Germinal center (tissue), 1 donor: ENCODE measurements around the gene SH3GL1.

Experiments used
- DNase-seq: peaks from one replicate; pipeline ENCODE4 v3.0.0; 2012; ENCODE audit warnings: mixed read lengths, low spot score

Gene SH3GL1

DNA sequence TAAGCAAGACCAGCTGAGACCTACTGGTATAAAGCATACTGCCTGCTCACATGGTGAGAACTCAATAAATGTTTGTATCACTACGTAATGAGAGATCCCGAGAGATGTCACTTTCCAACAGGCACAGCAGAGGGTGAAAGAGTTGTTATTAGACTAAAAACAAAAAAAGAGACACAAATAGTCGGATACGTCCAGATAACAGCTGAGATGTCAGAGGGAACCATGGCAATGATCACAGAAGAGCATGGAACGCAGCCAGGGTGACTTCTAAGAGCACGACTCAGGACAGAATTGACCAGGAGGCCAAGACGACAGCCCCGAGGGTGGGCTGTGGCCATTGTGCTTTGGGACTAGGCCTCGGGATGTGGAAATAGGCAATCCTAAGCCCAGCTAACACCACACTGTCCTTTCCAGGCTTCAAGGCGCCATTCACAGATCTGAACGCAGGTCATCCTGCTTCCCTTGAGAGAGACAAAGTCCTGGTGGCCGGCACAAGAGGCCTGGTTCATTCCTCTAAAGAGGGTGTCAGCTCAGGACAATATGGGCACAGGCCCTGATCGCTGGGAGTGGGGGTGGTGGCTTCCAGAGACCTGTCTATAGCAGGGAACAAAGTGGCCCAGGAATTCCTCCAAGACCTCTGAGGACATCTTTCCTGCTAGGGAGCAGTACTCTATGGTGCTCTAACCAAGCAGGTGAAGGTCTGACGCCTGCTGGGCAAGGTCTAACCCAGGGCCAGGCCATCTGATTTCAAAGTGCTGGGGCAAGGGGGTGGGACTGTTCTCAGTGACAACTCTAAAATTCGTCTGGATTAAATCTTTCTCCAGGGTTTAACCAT lies 3.2 kb downstream of the SH3GL1 start:
- no peak for DNase-seq

DNA sequence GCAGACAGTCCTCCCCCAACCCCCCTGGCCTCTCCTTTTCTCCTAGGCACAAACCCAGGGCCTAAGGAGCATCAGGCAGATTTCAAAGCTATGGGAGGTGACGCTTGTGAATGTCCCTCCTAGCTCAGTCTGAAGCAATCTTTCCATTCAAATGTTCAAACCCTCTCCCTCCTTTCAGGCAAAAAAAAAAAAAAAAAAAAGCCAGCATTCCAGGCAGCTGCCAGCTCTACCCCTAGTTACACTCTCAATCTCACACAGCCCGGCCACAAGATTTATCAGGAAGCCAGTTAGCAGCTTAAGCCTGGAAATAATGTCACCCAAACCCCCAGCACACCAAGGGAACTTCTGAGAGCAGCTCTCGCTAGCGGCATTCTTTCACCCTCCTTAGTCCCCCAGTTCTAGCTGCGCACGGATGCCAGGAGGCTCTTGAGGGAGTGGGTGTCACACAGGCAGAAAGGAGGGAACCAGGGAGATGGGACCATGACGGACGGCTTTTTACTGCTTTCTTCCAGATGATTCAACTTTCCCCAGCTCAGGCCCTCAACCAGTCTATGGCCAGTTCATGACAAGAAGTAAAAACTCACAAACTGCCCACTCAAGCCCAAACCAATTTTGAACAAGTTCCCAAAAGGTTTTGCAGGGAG lies 6.3 kb downstream of the SH3GL1 start:
- no peak for DNase-seq

DNA sequence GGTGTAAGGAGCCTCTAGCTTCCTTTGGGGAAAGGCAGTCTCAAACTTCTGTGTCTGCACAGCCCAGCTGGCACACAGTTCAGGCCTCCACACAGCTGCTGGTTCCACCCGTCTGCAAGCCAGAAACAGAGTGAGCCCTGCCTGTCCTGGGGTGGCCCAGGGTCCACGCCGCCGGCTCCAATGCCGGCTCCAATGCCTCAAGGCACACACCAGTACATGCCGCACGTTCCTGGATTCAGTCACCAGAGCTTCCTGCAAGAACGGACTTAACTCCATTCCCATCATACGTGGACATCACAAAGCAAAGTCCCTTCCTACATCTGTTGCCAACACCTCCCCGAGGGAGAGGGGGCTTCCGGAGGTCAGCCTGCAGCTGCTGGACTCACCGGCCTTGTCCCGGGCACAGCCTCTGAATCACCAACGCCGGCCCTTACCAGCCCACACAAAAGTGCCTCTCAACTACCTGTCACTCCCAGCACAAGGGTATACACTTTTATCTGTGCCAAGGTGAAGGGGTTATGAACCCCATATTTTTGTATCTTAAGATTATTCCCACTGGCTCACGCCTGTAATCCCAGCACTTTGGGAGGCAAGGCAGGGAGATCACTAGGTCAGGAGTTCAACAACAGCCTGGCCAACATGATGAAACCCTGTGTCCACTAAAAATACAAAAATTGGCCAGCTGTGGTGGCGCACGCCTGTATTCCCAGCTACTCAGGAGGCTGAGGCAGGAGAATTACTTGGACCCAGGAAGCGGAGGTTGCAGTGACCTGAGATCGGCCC lies 8.5 kb downstream of the SH3GL1 start:
- no peak for DNase-seq

DNA sequence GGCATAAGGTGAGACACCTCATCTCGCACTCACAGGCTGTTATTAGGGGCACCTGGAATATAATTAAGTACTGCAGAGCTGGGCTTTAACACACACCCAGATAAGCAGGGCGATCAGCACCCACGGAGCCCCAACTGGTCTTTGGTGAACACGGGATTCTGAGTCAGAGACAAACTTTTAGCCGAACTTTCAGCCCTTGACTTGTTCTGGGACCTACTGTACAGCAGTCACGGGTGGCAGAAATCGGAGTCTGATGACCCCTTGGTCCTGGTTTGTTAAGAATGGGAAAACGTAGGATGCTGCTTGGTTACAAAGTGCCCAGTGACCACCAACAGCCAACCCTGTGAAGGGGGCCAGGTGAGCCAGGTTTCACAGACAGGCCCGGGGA lies 9.0 kb downstream of the SH3GL1 start:
- no peak for DNase-seq

DNA sequence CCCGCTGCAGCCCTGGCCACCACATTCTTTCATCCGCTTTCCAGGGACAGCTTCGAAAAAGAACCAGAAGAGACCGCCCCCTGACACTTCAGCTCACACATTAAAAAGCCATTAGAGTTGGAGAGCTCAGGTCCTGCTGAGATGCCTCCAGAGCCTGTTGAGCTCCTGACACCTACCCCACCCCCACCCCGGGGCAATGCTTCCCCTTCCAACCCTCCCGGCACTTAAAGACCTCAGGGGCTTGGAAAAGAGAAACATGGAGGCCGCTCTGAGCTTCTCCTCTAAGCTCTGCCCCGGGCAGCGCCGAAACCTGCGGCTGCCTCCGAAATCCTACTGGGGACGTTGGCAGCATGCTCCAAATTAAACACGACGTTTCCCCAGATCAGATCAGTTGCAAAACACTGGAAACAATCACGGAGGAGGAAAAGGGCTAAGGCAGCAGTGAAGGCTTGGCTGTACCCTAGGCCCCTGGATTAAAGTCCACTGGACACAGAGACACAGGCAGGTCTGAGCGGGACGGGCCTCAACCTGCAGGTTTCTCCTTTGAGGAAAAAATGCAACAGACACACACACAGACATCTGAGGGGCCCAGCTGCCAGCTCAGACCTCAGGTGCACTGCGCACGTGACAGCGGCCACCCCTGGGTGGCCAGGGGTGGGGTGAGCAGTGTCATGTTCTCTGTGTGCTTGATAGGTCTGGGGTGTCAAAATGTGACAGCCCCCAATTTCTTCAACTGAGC lies 9.6 kb downstream of the SH3GL1 start:
- DNase-seq = no peak

DNA sequence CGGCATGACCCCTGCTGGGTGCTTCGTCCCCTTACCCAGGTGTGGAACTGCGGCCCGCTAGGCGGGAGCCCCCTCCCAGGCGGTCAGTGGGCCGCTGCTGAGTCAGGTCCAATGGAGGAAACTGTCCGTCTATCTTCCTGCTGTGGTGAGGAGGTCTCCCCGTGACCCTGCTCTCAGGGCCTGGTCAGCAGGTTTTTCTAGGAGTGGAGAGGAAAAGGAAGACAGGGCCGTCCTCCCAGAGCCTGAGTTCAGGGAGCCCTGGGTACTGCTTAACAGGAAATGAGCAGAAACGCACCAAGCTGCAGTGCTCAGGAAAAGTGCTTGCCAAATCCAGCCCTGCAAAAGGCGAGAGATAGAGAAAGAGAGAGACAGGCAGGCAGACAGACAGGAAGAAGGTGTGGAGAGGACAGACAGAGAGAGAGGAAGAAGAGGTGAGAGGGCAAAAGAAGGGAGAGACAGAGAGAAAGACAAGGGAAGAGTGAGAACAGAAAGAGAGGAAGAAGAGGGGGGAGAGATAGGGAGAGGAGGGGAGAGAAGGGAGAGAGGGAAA lies 10.3 kb downstream of the SH3GL1 start:
- DNase-seq = no peak

DNA sequence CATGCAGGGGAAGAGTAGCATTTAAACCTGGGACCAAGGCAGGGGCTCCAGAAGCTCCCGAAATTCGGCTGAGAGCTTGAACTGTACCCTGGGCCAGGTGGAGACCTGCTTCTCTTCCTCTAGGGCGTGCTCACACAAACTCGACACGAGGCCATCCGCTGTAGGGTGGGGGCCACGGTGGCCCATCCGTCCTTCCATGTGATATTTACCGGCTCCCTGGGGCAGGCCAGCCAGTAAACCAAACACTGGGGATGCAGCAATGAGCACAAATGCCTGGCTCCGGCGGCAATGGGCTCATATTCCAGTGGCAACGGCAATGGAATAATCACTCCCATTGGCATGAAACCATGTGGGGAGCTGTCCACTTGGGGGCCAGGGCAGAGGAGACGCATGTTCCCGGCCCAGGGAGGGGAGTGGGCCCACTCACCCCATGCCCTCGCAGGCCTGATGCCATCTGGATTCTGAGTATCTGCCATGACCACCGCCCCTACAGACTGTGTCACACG lies 10.8 kb downstream of the SH3GL1 start:
- no peak for DNase-seq

DNA sequence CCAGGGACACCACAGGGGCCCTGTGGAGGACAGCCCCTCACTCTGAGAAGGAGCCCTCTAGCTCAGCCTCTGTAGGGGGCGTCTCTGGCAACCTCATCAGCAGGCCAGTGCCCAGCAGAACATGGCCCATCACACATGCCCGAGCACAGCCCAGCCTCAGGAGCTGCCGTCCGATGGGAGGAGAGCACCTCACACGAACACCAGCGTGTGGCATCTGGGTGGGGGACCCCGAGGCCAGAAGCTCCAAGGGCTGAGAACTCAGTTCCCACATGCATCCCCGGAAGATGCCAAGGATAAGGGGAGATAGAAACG lies 11.3 kb downstream of the SH3GL1 start:
- no peak for DNase-seq

DNA sequence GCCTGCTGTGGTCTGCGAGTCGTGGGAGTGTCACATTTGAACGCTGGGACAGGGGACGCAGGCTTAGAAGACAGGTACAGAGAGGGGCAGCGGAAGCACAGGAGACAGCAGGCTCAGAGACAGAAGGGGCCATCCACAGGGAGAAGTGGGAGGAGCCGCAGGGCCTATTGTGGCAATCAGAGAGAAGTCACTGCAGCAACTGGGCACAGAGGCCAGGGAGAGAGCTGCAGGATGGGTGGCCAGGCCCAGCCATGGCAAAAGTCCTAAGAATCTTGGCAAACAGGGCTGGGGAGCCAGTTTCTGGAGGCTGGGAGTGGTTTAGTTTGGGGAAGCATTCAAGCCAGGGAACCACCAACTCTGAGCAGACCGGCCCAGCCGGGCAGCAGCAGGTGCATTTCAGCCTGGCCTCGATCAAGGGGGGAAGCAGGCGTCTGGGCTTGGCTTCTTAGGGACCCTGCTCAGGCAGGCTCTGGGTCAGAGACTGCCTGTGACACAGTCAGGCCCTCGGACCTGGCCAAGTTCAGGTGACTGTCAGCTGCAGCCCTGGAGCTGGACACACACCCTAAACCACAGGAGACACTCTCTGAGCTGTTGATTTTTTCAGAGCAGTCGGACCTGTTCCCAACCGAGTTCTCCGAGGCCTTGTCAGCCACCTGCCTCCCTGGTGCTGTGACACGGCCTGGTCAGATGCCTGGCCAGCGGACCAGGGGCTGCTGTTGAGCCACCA lies 11.8 kb downstream of the SH3GL1 start:
- DNase-seq = no peak

DNA sequence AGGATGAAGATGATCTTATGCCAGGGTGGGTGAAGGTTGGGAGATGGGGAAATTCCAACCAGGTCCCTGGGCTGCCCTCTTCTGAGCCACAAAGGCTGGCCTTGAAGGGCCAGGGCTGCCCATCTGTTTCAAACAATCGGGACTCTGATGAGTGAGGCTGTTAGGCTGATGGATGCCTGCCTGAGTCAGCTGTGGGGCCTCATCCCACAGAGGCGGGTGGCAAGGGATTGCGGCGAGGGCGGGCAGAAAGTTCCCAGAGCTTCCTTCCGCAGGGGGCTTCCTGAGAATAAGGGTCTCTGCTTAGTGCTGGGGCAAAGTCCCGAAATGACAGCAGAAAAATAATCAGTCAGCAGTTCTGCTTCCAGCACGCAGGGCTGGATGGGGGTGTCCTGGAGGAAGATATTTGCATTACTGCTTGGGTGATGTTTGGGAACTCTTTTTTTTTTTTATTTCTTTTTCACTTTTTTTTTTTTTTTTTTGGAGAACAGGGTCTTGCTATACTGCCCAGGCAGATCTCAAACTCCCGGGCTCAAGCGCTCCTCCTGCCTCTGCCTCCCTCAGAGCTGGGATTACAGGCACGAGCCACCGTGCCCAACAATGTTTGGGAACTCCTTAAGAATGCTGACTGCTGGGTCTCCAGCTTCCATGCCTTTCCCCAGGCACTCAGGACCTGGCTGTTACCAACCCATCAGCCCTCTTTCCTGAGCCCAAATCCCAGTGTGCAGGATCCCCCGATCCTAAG lies 14.1 kb downstream of the SH3GL1 start:
- no peak for DNase-seq

DNA sequence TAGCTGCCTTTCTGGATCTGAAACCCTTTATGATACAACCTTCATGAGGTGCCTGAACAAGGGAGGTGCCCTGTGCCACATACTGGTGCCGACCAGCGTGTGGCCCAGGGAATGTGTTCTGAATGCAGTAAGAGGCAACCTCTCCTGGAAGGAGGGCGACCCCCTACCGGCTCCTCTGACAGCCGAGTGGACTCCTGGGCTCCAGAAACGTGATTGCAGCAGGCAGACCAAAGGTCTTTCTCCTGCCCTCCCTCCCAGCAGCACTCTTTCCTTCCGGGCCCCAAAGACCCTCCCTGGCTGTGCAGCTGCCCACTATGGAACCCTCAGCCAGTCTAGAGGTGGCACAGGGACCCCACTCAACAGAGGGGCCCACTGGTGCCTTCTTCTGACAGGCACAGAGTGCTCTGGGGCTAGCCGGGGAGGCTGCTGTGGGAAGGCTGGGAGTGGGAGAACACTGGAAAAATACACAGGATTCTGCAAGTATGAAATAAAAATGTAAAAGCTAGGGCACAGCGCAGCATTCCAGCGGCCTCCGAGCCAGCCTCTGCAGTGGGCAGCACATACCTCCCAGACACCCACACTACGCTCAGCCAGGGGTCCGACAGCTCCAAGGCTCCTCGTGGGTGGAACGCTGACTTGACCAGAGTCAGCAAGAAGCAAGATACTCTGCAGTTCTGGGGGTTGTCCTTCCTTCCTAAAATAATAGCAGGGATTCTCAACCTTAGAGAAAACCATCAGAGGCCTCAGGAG lies 14.9 kb downstream of the SH3GL1 start:
- DNase-seq = no peak

DNA sequence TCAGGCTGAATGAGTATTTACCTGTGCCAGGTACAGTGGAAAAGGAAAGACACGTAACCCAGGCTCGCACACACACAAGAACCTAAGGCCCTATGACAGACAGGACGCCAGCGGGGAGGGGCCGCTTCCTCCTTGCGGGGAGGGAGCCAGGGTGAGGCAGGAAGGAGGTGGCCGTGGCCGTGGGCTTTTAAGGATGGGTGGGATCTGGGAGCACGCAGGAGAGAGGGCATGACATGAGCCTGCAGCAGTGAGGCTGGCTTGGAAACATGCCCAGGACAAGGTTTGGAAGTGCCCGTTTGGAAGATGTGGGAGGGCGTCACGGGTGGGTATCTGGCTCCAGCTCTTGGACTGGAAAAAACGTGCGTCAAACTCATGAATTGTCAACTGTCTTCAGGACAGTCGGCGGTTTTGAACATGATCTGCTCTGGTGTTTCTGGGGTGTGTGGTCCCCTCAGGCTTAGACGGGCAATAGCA lies 20.1 kb downstream of the SH3GL1 start:
- DNase-seq = peak; percentile 43

DNA sequence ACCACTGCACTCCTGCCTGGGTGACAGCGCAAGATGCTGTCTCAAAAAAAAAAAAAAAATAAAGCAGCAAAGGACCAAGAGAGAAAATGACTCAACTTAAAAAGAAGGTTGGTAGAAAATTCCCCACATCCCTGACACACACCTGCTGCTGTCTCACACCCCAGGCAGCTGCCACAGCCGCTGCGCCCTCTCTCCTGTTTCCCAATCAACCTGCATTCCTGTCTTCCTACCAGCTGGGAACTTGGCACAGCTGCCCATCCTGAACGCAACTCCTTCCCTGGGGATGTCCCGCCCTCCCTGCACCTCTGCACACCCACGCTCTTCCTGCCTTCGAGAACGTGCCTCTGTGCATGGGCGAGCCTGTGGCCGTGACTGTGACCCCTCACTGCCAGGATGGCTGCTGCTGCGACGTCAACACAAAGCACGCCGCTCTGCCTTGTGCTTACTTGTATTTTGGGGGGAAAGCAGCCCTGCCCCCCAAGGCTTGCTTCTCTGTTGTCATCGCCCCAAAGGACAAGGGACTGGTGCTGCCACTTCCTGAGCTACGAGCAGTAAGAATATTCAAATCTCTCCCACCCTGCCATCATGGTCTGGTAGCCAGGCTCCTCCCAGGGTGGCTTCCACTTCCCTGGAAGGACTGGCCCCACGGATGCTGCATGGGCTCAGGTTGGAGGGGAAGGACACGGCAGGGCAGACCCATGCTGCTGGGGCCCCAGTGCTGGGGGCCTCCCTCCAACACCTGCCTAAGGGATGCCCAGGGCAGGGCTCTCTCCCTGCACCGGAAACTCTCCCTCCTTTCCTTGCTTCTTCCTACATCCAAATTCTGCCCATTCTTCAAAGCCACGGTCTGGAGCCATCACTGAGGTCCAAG lies 20.7 kb downstream of the SH3GL1 start:
- DNase-seq = peak; percentile 41

DNA sequence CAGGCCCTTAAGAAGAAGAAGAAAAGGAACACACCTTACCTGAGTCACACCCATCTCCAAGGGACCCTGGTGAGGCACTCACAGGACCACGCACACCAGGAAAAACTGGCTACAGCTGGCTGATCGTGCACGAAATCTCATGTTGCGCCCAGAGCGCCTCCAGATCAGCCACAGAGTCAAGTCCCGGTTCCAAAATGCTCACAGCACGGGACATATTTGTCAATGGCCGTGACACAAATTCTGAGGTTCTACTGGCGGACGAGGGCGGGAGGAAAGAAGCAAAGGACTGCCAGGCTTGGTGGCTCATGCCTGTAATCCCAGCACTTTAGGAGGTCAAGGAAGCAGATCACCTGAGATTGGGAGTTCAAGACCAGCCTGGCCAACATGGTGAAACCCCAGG lies 21.5 kb downstream of the SH3GL1 start:
- DNase-seq = no peak

DNA sequence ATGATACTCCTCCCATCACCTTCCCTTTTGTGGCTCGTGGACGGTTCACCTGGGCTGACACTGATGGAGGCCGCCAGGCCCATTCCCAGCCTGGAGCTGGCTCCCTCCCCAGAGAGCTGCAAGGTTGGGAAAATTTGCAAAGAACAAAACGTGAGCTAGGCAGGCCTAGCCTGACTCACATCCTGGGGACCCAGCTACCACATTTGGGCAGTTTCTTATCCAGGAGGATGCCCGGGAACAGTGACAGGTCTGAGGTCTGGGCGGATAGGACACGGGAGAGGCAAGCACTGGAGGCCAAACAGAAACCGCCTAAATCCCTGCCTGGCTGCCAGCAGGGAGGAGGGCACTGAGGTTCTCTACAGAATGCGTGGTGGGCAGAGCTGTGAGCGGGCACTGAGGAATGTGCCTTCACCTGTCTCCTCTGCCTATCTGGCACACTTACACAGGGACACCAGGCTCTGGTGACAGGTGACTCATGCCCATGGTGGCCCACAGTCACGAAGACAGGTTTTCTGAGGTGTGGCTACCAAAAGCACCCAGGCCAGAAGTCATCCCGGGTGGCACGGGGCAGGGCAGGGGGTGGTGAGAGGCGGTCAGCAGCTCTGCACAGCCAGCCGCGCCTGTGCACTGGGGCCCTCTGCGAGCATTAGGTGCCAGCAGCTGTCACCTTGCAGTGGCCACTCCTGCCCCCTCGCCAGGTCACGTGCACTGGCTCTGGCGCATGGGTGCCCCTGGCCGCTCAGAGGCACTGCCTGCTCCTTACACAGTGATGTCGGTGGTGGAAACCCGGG lies 23.2 kb downstream of the SH3GL1 start:
- no peak for DNase-seq

DNA sequence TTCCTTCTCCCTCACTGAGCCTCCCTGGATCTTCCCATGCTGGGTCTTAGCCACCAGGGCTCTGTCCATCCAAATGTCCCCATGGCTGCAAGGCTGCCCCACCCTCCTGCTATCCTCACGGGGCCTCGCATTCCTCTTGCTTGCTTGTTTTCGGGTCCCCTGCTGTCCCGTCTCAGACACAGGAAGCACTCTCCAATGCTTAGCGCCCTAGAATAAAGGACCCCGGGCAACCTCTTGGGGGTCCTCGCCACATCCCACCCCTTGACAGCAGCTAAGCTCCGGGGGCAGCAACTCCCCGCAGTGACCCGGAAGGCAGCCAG lies 23.7 kb downstream of the SH3GL1 start:
- no peak for DNase-seq

DNA sequence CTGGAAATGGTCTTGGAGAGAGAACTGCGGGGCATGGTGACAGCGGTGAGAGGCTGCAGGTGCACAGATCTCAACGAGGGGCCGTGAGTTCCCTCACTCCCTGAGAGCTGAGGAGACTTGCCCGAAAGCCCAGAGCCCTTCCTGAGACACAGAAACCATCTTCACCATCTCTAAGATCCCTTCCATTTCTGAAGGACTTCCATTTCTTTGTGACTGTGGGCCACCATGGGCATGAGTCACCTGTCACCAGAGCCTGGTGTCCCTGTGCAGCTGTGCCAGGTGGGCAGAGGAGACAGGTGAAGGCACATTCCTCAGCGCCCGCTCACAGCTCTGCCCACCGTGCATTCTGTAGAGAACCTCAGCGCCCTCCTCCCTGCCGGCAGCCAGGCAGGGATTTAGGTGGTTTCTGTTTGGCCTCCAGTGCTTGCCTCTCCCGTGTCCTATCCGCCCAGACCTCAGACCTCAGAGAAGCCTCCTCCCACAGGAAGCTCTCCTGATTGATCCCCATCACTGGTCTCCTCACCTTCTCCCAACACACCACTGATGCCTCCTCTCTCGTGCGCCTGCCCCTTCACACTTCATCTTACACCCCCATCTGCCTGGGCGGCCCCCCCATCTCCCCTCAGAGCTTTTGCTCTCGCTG lies 24.2 kb downstream of the SH3GL1 start:
- no peak for DNase-seq
